Choroid plexus epithelial cell (primary cell): ENCODE measurements around the gene ZNF814.

ENCODE experiments used
- DNase-seq: peaks from one replicate; pipeline ENCODE4 v3.0.0-alpha.2; 2010; ENCODE audit warnings: low read depth
- H3K4me3 ChIP-seq: 2 replicates; pipeline ENCODE4 v1.5.1; 2011; ENCODE audit warnings: low read depth, mild to moderate bottlenecking, control low read depth, low read length, moderate library complexity
- CTCF ChIP-seq: conservative IDR thresholded peaks from 2 replicates; pipeline ENCODE4 v1.5.1; 2011; ENCODE audit warnings: low read depth, mild to moderate bottlenecking, control low read depth, inconsistent platforms, low read length, moderate library complexity

The ZNF814 gene

GRCh38 chr19:57807541-57807940 lies 81.3 kb downstream of the ZNF814 start:
- no peak for TF ChIP-seq CTCF
- H3K4me3 ChIP-seq = no peak overlapping the region
- DNase-seq = peak; percentile 56

GRCh38 chr19:57803594-57804325 lies 85.1 kb downstream of the ZNF814 start:
- peak; percentile 80 for DNase-seq
- no peak for TF ChIP-seq CTCF
- peak overlapping the region; percentile 77 for H3K4me3 ChIP-seq

GRCh38 chr19:57803265-57803593 lies 85.6 kb downstream of the ZNF814 start:
- no peak for DNase-seq
- H3K4me3 ChIP-seq = peak overlapping the region; percentile 77
- no peak for TF ChIP-seq CTCF

- no peak overlapping the region for H3K4me3 ChIP-seq
- DNase-seq = no peak
- no peak for TF ChIP-seq CTCF
These were observed 86.6 kb downstream of the ZNF814 start for GRCh38 chr19:57802269-57802668.

GRCh38 chr19:57800696-57801095 lies 88.1 kb downstream of the ZNF814 start:
- no peak overlapping the region for H3K4me3 ChIP-seq
- no peak for DNase-seq
- TF ChIP-seq CTCF = no peak
